H4 (cell line): ENCODE results near the gene ADAMTS19. TPM values are rescaled to one million over a fixed set of nuclear protein-coding genes. Genes with fewer than 3 reads are reported as not detected.

Source experiments
- DNase-seq: peaks from one replicate; pipeline ENCODE4 v3.0.0-alpha.2; 2015; ENCODE audit warnings: low spot score
- total RNA-seq: library from RNA; depleted of rRNA; stranded (reverse); fragments of >200 nt; shearing (Covaris generic); gene quantifications from 2 replicates; pipeline ENCODE4 v1.2.3, GENCODE V29; 2014

Gene ADAMTS19
- total RNA-seq, 1 experiment from 2014 or later = 45.1 TPM

DNA sequence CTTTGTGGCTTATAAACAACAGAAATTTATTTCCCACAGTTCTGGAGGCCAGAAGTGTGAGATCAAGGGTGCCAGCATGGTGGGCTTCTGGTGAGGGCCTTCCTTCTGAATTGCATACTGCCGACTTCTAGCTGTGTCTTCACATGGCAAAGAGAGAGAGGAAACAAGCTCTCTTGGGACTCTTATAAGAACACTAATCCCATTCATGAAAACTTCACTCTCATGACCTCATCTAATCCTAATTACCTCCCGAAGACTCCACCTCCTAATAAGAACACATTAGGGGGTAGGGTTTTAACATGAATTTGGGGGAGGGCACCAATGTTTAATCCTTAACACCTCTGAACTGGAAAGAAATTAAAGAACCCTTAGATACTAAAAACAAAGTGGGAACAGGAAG, 211.9 kb downstream of the ADAMTS19 start:
- no peak for DNase-seq

GRCh38 chr5:129679671-129680070, 219.6 kb downstream of the ADAMTS19 start:
- DNase-seq = no peak

DNA sequence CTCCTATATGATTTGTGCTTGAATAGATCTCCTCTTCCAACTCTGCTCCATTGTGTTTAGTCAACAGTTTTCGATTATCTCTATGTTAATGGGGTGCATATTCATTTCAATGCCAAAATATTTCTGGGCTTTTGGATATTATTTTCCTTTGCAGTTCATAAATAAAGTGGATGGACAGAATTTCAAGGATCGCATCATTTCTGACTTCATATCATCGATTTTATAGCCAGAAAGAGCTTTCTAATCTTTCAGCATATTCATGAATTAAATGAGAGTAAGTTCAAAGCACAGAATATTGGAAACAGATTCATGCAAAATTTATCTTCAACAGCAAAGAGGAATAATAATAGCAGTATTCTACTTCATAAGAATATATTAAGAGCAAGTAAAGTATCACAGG, 227.8 kb downstream of the ADAMTS19 start:
- no peak for DNase-seq

- DNase-seq = no peak
Observed at GRCh38 chr5:129689045-129689444, 228.9 kb downstream of the ADAMTS19 start.

- DNase-seq = no peak
Observed at GRCh38 chr5:129691220-129691619, 231.1 kb downstream of the ADAMTS19 start.

DNA sequence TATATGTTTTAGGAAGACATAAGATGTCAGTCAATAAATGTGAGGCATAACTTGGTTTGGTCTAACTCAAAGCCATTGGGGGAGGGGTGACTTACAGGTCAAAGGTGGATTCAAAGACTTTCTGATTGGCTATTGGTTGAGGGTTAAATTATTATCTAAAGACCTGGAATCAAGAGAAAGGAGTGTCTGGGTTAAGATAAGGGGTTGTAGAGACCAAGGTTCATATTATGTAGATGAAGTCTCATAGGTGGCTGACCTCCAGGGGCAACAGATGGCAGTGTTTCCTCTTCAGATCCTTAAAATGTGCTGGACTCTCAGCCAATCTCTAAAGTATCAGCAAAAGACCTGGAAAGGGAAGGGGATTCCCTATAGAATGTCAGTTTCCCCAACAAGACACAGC, 236.5 kb downstream of the ADAMTS19 start:
- DNase-seq = no peak

- no peak for DNase-seq
Observed at GRCh38 chr5:129698661-129699060, 238.6 kb downstream of the ADAMTS19 start.

DNA sequence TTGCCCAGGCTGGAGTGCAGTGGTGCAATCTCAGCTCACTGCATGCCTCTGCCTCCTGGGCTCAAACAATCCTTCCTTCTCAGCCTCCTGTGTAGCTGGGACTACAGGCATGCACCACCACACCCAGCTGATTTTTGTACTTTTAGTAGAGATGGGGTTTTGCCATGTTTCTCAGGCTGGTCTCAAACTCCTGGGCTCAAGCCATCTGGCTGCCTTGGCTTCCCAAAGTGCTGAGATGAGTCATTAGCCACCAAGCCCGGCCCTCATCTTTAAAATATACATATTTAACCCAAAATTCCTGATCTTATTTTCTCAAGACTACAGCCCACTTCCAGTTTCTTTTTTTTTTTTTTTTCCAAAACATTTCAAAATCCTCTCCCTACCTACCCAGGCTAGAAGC, 256.1 kb downstream of the ADAMTS19 start:
- no peak for DNase-seq

GRCh38 chr5:129716651-129717050, 256.6 kb downstream of the ADAMTS19 start:
- DNase-seq = no peak

DNA sequence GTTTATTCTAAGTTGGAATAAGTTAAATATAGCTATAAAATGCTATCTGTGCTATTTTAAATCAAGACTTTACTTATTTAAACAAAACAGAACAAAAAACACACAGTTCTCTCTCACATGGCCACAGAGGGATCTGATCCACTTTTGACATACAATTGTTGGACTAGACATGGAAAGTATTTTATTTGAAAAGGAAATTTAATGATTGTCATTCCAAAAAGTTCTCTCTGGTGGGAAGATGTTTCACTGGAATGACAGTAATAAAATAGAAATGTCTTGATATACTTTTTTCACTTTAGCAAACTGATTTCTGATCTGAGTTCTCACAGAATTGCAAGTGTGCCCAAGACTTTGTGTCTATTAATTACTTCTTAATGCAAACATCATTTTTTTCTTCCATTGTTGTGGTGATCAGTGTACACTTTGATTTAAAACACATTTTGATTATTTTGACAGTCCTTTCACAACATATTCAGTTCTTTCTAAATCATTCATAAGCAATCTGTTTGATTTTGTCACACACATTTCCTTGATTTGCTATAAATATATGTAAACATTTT, 257.7 kb downstream of the ADAMTS19 start:
- no peak for DNase-seq

DNA sequence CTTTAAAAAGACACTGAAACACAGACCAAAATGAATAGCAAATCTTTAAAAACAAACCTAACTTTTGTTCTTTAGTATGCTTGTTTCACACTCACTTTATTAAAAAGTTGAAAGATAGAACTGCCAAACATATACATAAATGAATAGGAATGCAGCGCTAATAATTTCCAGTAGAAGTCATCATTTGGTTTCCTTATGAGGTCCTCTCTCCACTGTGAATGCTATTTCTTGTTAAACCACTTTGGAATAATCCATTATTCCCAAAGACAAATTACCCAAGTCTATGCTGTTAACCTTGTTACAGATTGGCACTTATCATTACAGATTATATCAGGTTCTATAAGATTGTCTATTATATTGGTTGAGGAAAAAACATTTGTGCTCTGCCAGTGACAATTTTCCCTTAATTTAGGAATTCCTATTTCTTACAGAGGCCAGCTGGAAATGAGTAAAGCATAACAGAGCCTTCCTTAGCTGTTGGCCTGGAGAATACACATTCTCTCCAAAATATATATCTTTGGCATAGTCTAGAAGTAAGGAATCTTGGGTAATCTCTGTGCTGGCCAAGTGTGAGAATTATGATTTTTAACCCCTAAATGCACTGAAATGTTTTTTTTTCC, 258.5 kb downstream of the ADAMTS19 start:
- DNase-seq = no peak

DNA sequence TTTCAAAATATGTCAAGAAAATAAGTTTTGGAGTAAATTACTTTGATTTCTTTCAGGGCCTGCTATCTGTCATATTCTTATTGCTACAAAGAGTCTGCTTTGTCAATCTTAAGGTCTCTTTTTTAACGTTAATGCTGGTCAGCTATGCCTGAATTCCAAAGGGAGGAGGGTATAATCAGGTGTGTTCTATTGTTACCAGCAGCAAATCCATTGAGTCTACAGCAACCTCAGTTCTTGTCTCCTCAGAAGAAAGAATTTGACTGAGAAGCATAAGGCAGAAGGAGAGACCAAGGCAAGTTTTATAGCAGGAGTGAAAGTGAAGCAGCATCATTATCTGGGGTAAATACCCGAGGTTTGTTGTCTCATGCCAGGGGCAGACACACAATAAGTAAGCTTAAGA, 264.1 kb downstream of the ADAMTS19 start:
- no peak for DNase-seq

DNA sequence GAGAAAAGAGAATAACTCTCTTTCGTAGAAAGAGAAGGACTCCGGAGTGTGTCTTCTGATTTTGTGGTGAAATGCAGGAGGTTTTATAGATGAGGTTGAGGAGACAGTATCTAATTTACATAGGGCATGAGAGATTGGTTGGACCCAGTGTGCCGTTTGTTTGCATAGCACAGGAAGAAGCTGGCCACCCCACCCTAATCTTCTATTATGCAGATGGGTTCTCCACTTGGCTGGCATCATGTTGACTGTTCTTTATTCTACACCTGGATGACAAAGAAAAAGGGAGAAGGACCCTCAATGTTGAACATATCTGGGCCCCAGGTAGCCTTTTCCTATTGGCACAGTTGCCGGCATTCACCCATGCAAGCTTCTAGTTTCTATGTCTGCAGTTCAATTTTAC, 264.5 kb downstream of the ADAMTS19 start:
- no peak for DNase-seq

- DNase-seq = no peak
Observed at GRCh38 chr5:129739773-129740172, 279.7 kb downstream of the ADAMTS19 start.

- no peak for DNase-seq
Observed at GRCh38 chr5:129743541-129744187, 283.6 kb downstream of the ADAMTS19 start.

GRCh38 chr5:129745997-129746396, 285.9 kb downstream of the ADAMTS19 start:
- no peak for DNase-seq

- DNase-seq = no peak
Observed at GRCh38 chr5:129746876-129747275, 286.8 kb downstream of the ADAMTS19 start.

GRCh38 chr5:129747572-129748407, 287.7 kb downstream of the ADAMTS19 start, which contains the start of gene MINAR2:
Gene MINAR2, plus strand, starts transcription at chr5:129748094. Its CDS starts 97 bp downstream, at chr5:129748191.
- no peak for DNase-seq

- DNase-seq = peak; percentile 52
Observed at GRCh38 chr5:129748913-129749880, 289.1 kb downstream of the ADAMTS19 start.

DNA sequence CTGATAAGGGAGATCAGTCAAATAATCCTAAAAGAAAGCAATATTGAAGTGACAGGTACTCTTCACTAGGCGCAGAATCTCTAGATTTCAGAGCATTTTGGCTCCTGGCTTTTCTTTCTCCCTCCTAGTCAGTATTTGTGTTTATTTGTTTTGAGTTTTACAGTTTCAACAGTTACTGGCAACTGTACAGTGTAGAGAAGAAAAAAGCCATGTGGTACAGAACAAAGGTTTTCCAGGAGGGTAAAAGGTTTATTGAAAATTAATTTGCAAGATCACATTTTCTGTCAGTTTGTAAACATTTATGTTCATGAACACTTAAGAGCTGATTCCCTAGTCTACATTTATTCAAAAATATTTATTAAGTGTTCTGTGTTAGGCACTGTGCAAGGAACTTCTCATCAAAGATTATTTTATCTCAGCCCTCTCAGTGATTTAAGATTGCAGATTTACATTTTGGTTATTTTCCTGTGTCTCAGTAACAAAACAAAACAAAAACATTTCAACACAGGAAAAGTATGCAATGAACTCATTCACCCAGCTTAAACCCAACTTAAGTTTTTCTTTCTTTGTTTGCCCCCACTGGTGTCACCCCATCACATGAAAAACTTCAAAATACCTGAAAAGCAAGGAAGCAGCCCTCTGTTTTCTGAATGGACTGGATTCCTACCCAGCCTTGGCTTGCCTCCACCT, 300.7 kb downstream of the ADAMTS19 start:
- no peak for DNase-seq

- no peak for DNase-seq
Observed at GRCh38 chr5:129763651-129764050, 303.6 kb downstream of the ADAMTS19 start.
